SK-N-SH treated with all-trans-retinoic acid at 6 μM for 48 hours (cell line): ENCODE data around the gene DLK1.

Experiments used
- ARNTL ChIP-seq: fragments of 450-650 bp; formaldehyde crosslinking; IDR thresholded peaks from 2 replicates; pipeline ENCODE4 v1.5.0; 2020; ENCODE audit warnings: low read depth, mild to moderate bottlenecking, moderate library complexity, borderline replicate concordance
- GLIS3 ChIP-seq: fragments of 250-450 bp; sonication (Bioruptor Pico); IDR thresholded peaks from 2 replicates; pipeline ENCODE4 v1.5.0; 2020; ENCODE audit warnings: mild to moderate bottlenecking, moderate library complexity
- ISL1 ChIP-seq: fragments of 250-450 bp; sonication (Bioruptor Pico); IDR thresholded peaks from 2 replicates; pipeline ENCODE4 v2.1.2; 2022; ENCODE audit warnings: mild to moderate bottlenecking, moderate library complexity
- OSR1 ChIP-seq: fragments of 250-450 bp; sonication (Bioruptor Pico); IDR thresholded peaks from 2 replicates; pipeline ENCODE4 v1.8.0; 2022; ENCODE audit warnings: moderate library complexity, mild to moderate bottlenecking, inconsistent platforms
- ZFP3 ChIP-seq: fragments of 250-450 bp; sonication (Bioruptor Pico); IDR thresholded peaks from 2 replicates; pipeline ENCODE4 v1.5.0; 2020; ENCODE audit warnings: mild to moderate bottlenecking, moderate library complexity
- TF ChIP-seq, protein P1 (sequence below): fragments of 250-450 bp; sonication (Bioruptor Pico); IDR thresholded peaks from 2 replicates; pipeline ENCODE4 v1.8.0; 2020; ENCODE audit warnings: mild to moderate bottlenecking, moderate library complexity, borderline replicate concordance
- TF ChIP-seq, protein P2 (sequence below): fragments of 250-450 bp; sonication (Bioruptor Pico); IDR thresholded peaks from 2 replicates; pipeline ENCODE4 v1.5.1; 2020; ENCODE audit warnings: low read depth, mild to moderate bottlenecking, moderate library complexity
- TF ChIP-seq, protein P3 (sequence below): fragments of 250-450 bp; sonication (Bioruptor Pico); IDR thresholded peaks from 2 replicates; pipeline ENCODE4 v1.5.1; 2021; ENCODE audit warnings: mild to moderate bottlenecking, moderate library complexity
- TF ChIP-seq, protein P4 (sequence below): fragments of 250-450 bp; sonication (Bioruptor Pico); IDR thresholded peaks from 2 replicates; pipeline ENCODE4 v1.5.0; 2020; ENCODE audit warnings: mild to moderate bottlenecking, moderate library complexity

DNA sequence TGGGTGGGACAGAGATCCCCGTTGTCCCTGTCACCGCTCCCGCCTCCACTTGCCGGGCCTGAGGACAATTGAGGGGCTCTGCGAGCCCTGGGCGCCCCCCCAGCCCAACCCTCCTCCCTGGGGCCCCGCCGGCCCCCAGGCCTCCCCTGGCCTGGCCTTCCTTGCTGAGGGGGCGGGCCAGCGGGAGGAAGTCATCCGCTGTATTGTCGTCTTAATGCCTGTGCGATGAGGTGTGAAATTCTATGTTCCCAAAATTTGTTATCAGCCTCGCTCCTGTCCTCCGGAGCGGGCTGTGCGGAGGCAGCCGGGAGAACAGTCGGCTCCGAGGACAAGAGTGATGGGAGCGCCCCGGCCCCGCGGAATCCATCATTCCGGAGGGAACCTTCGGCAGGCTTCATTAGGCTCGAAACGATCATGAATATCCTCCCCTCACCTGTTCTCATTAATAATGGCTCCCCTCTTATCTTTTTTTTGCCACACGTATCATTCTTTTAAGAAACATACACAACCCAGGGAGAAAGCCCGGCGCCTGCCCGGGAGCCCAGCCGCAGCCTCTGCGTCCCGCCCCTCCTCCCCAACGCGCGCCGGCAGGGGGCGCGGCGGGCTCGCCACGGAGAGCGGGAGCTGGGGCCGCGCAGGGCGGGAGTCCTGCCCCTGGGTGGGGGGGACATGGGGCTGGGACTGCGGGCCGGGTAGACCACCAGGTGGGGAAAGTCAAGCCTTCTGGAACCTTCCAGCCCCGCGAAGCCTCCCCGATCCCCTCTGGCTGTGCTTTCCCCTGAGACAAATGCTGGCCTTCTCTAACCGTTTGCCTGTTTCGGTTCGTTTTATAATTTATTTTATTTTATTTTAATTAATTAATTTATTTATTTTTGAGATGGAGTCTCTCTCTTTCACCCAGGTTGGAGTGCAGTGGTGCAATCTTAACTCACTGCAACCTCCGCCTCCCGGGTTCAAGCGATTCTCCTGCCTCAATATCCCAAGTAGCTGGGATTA lies 17.1 kb upstream of the DLK1 start:
- TF ChIP-seq, protein P1, sequence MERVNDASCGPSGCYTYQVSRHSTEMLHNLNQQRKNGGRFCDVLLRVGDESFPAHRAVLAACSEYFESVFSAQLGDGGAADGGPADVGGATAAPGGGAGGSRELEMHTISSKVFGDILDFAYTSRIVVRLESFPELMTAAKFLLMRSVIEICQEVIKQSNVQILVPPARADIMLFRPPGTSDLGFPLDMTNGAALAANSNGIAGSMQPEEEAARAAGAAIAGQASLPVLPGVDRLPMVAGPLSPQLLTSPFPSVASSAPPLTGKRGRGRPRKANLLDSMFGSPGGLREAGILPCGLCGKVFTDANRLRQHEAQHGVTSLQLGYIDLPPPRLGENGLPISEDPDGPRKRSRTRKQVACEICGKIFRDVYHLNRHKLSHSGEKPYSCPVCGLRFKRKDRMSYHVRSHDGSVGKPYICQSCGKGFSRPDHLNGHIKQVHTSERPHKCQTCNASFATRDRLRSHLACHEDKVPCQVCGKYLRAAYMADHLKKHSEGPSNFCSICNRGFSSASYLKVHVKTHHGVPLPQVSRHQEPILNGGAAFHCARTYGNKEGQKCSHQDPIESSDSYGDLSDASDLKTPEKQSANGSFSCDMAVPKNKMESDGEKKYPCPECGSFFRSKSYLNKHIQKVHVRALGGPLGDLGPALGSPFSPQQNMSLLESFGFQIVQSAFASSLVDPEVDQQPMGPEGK (CRISPR knock-in tag), result no peak
- TF ChIP-seq, protein P2, sequence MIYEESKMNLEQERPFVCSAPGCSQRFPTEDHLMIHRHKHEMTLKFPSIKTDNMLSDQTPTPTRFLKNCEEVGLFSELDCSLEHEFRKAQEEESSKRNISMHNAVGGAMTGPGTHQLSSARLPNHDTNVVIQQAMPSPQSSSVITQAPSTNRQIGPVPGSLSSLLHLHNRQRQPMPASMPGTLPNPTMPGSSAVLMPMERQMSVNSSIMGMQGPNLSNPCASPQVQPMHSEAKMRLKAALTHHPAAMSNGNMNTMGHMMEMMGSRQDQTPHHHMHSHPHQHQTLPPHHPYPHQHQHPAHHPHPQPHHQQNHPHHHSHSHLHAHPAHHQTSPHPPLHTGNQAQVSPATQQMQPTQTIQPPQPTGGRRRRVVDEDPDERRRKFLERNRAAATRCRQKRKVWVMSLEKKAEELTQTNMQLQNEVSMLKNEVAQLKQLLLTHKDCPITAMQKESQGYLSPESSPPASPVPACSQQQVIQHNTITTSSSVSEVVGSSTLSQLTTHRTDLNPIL (CRISPR knock-in tag), result no peak
- TF ChIP-seq ARNTL (no peak), ZFP3 (no peak), GLIS3 (CRISPR knock-in tag) (no peak), OSR1 (CRISPR knock-in tag) (no peak), ISL1 (CRISPR knock-in tag) (no peak)
- TF ChIP-seq, protein P3, sequence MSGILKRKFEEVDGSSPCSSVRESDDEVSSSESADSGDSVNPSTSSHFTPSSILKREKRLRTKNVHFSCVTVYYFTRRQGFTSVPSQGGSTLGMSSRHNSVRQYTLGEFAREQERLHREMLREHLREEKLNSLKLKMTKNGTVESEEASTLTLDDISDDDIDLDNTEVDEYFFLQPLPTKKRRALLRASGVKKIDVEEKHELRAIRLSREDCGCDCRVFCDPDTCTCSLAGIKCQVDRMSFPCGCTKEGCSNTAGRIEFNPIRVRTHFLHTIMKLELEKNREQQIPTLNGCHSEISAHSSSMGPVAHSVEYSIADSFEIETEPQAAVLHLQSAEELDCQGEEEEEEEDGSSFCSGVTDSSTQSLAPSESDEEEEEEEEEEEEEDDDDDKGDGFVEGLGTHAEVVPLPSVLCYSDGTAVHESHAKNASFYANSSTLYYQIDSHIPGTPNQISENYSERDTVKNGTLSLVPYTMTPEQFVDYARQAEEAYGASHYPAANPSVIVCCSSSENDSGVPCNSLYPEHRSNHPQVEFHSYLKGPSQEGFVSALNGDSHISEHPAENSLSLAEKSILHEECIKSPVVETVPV (CRISPR knock-in tag), result no peak
- TF ChIP-seq, protein P4, sequence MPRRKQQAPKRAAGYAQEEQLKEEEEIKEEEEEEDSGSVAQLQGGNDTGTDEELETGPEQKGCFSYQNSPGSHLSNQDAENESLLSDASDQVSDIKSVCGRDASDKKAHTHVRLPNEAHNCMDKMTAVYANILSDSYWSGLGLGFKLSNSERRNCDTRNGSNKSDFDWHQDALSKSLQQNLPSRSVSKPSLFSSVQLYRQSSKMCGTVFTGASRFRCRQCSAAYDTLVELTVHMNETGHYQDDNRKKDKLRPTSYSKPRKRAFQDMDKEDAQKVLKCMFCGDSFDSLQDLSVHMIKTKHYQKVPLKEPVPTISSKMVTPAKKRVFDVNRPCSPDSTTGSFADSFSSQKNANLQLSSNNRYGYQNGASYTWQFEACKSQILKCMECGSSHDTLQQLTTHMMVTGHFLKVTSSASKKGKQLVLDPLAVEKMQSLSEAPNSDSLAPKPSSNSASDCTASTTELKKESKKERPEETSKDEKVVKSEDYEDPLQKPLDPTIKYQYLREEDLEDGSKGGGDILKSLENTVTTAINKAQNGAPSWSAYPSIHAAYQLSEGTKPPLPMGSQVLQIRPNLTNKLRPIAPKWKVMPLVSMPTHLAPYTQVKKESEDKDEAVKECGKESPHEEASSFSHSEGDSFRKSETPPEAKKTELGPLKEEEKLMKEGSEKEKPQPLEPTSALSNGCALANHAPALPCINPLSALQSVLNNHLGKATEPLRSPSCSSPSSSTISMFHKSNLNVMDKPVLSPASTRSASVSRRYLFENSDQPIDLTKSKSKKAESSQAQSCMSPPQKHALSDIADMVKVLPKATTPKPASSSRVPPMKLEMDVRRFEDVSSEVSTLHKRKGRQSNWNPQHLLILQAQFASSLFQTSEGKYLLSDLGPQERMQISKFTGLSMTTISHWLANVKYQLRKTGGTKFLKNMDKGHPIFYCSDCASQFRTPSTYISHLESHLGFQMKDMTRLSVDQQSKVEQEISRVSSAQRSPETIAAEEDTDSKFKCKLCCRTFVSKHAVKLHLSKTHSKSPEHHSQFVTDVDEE (CRISPR knock-in tag), result no peak
